A673 (cell line): ENCODE data around the gene ESR2.

Source experiments
- CTCF ChIP-seq: fragments of 300-800, 200-600 bp; sonication (generic); conservative IDR thresholded peaks from 2 replicates; pipeline ENCODE4 v1.5.1; 2017; ENCODE audit warnings: low read depth, mild to moderate bottlenecking, antibody characterized with exemption, low read length, moderate library complexity, mixed read lengths
- EZH2 ChIP-seq: fragments of 200-600 bp; sonication (generic); IDR thresholded peaks from 2 replicates; pipeline ENCODE4 v1.6.1; 2017; ENCODE audit warnings: borderline replicate concordance, low read depth, mild to moderate bottlenecking, mixed read lengths, antibody characterized with exemption, low read length; ENCODE audit not compliant: poor library complexity, severe bottlenecking

GRCh38 chr14:64170181-64170580, 124.0 kb downstream of the ESR2 start:
- TF ChIP-seq CTCF (no peak), EZH2 (no peak)
